ENCODE measurements around the gene HSD17B7.
A peak's percentile ranks its signal among the peaks of the same experiment; 100 is the strongest.
"Not testable (repeated sequence)": the region's sequence is repeated elsewhere in the genome, so short reads cannot be mapped to it uniquely, and the experiment has no call there.

The HSD17B7 gene
- long read RNA-seq, transcript HSD17B7-203 (2 exons, 507 nt), result minor isoform, 6 of 80 reads
- long read RNA-seq, transcript HSD17B7-201 (9 exons, 1,190 nt), result major isoform, 61 of 80 reads
- long read RNA-seq, partial matches to known transcripts, result 3 of 80 reads
- long read RNA-seq, other reads (novel, unspliced or antisense), result 6 of 80 reads

DNA sequence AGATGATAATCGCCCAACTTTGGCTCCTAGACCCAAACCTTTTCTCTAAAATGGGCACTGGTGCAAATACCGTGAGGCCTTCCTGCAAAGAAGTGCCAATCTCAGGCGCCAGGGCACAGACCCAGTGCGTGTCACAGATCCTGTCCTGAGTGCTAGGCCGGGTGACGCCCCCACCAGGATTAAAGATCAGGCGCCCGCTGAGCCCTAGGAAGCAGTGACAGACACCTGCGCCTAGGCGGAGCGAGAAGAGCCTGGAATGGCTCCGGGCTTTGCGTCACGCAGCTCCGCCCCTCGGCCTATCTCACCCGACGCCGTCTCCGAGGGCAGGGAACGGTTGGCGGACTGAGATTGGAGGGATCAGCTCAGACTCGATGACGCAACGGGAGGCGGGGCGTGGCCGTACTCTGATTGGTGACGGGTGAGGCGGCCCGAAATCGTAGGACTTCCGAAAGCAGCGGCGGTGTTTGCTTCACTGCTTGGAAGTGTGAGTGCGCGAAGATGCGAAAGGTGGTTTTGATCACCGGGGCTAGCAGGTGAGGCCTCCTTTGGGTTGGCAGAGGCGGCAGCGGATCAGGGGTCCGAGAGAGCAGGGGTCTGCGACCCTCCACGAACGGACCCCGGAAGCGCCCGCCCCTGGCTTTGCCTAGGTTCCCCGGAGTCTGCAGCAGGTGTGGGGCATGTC lies at the start of gene HSD17B7:
Gene HSD17B7, plus strand, starts transcription at position 400 of the 682 bp plus-strand sequence. Its CDS starts 99 bp downstream, at position 499.
- H3K4me3 ChIP-seq (replicated peaks; ENCODE audit: insufficient read depth, low read length), result peak within 1 kb of the TSS; percentile 60
- peak; percentile 56 to 74 for DNase-seq (ENCODE audit: low read depth in 1 of 2, low spot score in 1 of 2)
- peak within 1 kb of the TSS; percentile 59; the same call in 1 of the 2 replicates for H3K27ac ChIP-seq (replicated peaks)
- not testable (repeated sequence) for H3K27me3 ChIP-seq (ENCODE audit: insufficient read depth, poor library complexity, severe bottlenecking)
- TF ChIP-seq POLR2AphosphoS5 (IDR thresholded peaks at IDR 0.05; ENCODE audit: low read depth), result peak; percentile 54; the same call in 1 of the 2 replicates

- Histone ChIP-seq H3K27me3 (ENCODE audit: insufficient read depth, poor library complexity, severe bottlenecking) (no peaks in the 10 kb centered on the region), H3K27ac (replicated peaks) (no peak overlapping the region), H3K4me3 (replicated peaks; ENCODE audit: insufficient read depth, low read length) (no peak overlapping the region)
- no peak for DNase-seq (ENCODE audit: low read depth in 1 of 2, low spot score in 1 of 2)
- no peak for TF ChIP-seq POLR2AphosphoS5 (IDR thresholded peaks at IDR 0.05; ENCODE audit: low read depth)
- no peak for TF ChIP-seq SPI1 (IDR thresholded peaks at IDR 0.05; ENCODE audit: borderline replicate concordance, low read depth)
- no peak for TF ChIP-seq REST (IDR thresholded peaks at IDR 0.05; ENCODE audit: insufficient replicate concordance, low read depth)
- TF ChIP-seq, protein P1, sequence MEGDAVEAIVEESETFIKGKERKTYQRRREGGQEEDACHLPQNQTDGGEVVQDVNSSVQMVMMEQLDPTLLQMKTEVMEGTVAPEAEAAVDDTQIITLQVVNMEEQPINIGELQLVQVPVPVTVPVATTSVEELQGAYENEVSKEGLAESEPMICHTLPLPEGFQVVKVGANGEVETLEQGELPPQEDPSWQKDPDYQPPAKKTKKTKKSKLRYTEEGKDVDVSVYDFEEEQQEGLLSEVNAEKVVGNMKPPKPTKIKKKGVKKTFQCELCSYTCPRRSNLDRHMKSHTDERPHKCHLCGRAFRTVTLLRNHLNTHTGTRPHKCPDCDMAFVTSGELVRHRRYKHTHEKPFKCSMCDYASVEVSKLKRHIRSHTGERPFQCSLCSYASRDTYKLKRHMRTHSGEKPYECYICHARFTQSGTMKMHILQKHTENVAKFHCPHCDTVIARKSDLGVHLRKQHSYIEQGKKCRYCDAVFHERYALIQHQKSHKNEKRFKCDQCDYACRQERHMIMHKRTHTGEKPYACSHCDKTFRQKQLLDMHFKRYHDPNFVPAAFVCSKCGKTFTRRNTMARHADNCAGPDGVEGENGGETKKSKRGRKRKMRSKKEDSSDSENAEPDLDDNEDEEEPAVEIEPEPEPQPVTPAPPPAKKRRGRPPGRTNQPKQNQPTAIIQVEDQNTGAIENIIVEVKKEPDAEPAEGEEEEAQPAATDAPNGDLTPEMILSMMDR (IDR thresholded peaks at IDR 0.05; ENCODE audit: insufficient read depth, low read length), result no peak
- no peak for TF ChIP-seq GABPA (IDR thresholded peaks at IDR 0.05; ENCODE audit: low read depth)
Measured at GRCh38 chr1:162740755-162741154, 49.7 kb upstream of the HSD17B7 start.

GRCh38 chr1:162741574-162741973 lies 48.9 kb upstream of the HSD17B7 start:
- Histone ChIP-seq H3K27ac (replicated peaks) (no peak overlapping the region), H3K27me3 (ENCODE audit: insufficient read depth, poor library complexity, severe bottlenecking) (no peaks in the 10 kb centered on the region), H3K4me3 (replicated peaks; ENCODE audit: insufficient read depth, low read length) (no peak overlapping the region)
- DNase-seq (ENCODE audit: low read depth in 1 of 2, low spot score in 1 of 2), result no peak
- no peak for TF ChIP-seq POLR2AphosphoS5 (IDR thresholded peaks at IDR 0.05; ENCODE audit: low read depth)
- TF ChIP-seq REST (IDR thresholded peaks at IDR 0.05; ENCODE audit: insufficient replicate concordance, low read depth), result no peak
- no peak for TF ChIP-seq SPI1 (IDR thresholded peaks at IDR 0.05; ENCODE audit: borderline replicate concordance, low read depth)
- no peak for TF ChIP-seq GABPA (IDR thresholded peaks at IDR 0.05; ENCODE audit: low read depth)
- TF ChIP-seq, protein P1 (IDR thresholded peaks at IDR 0.05; ENCODE audit: insufficient read depth, low read length), result no peak

GRCh38 chr1:162746264-162746942 lies 44.1 kb upstream of the HSD17B7 start:
- DNase-seq (ENCODE audit: low read depth in 1 of 2, low spot score in 1 of 2); H3K27me3 ChIP-seq (ENCODE audit: insufficient read depth, poor library complexity, severe bottlenecking); H3K27ac ChIP-seq (replicated peaks); H3K4me3 ChIP-seq (replicated peaks; ENCODE audit: insufficient read depth, low read length): not testable (repeated sequence)
